Stimulated activated memory B cell treated with anti-CD40 and anti-IgM and Interleukin-4, amounts not matched to agents 10 μg/mL and 1 μg/mL and 100 μg/mL, for 72 hours (primary cell): ENCODE results near the gene ZEB1.

ENCODE experiments used
- ATAC-seq: fragments of 150-1000 bp; cut with Tn5 transposase; 2 replicates; pipeline ENCODE4 v1.10.0; 2021
- H3K27ac Mint-ChIP-seq: one replicate; pipeline ENCODE4 v1.8.0; 2022; ENCODE audit warnings: mild to moderate bottlenecking, mixed read lengths
- H3K27me3 Mint-ChIP-seq: one replicate; pipeline ENCODE4 v1.8.0; 2022; ENCODE audit warnings: mixed read lengths
- H3K36me3 Mint-ChIP-seq: one replicate; pipeline ENCODE4 v1.8.0; 2022; ENCODE audit warnings: mixed read lengths
- H3K4me1 Mint-ChIP-seq: one replicate; pipeline ENCODE4 v1.8.0; 2022; ENCODE audit warnings: mixed read lengths
- H3K4me3 Mint-ChIP-seq: one replicate; pipeline ENCODE4 v1.8.0; 2022; ENCODE audit warnings: mild to moderate bottlenecking, moderate library complexity, mixed read lengths
- H3K9me3 Mint-ChIP-seq: one replicate; pipeline ENCODE4 v1.8.0; 2022; ENCODE audit warnings: mixed read lengths

The ZEB1 gene

DNA sequence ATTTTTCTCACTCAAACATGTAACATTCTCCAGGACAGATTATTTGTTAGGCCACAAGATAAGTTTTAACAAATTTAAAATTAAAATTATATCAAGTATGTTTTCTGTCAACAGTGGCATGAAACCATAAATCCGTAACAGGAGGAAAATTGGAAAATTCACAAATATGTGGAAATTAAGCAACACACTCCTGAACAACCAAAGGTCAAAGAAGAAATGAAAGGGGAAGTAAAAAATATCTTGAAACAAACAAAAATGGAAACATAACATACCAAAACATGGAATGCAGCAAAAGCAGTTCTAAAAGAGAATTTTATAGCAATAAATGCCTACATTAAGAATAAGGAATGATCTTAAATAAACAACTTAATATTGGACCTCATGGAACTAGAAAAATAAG lies 147.3 kb downstream of the ZEB1 start:
- peaks cover 35% of the 10 kb centered on the region for H3K9me3 Mint-ChIP-seq
- H3K36me3 Mint-ChIP-seq = peaks cover 74% of the 10 kb centered on the region
- no peak for ATAC-seq
- no peak overlapping the region for H3K4me3 Mint-ChIP-seq
- H3K4me1 Mint-ChIP-seq = no peaks in the 10 kb centered on the region
- H3K27me3 Mint-ChIP-seq = no peaks in the 10 kb centered on the region
- no peak overlapping the region for H3K27ac Mint-ChIP-seq

DNA sequence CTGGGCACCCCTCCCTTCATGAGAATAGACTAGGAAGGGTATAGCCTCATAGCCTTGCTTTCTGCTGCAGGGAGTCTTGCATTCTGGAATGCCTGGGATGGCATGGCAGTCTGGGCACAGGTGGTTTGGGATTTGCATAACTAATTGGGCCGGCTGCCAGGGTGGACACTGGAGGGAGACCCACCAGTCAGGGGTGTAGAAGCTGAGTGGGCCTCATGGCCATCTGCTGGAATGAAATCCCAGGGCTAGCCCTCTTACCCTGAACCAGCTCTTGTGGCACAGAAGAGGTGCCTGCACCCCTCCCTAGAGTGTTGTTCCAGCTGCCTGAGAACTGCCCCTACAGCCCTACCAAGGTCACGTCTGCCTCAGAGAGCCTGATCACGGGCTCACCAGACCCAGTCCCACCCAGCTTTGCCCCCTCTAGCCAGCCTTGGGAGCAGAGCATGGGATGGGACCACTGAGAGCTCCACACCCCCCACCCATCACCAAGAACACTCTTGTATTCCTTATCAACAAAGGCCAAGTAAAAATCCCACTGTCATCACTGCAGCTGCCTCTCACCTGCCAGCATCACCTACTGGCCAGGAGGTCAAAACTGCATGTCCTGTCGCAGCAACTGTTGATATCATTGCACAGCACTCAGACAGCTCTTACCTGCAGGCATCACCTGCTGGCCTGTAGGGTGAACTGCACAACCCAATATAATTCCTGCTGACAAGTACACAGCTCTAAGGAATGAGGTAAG lies 148.9 kb downstream of the ZEB1 start:
- Mint-ChIP-seq H3K27me3 (no peaks in the 10 kb centered on the region), H3K27ac (no peak overlapping the region)

DNA sequence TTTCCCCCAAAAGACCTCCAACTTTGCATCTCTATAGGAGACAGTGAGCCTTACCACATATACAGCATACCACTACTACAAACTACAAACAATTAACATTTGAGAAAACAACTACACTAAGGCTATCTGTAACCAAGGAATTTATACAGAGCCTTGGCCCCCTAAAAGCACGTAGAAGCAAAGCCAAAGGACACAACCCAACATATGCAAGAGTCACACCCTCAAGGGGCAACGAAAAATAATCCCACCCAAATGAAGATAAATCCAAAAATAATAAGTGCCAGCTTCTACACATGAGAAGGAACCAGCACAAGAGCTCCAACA lies 149.5 kb downstream of the ZEB1 start:
- peaks cover 17% of the 10 kb centered on the region for H3K9me3 Mint-ChIP-seq
- H3K4me3 Mint-ChIP-seq = no peak overlapping the region
- no peak for ATAC-seq
- no peak overlapping the region for H3K27ac Mint-ChIP-seq
- peaks cover 57% of the 10 kb centered on the region for H3K36me3 Mint-ChIP-seq
- H3K4me1 Mint-ChIP-seq = no peaks in the 10 kb centered on the region
- no peaks in the 10 kb centered on the region for H3K27me3 Mint-ChIP-seq

More for the DNA sequence above, 148.9 kb downstream of the ZEB1 start:
- Mint-ChIP-seq H3K9me3 (peaks cover 22% of the 10 kb centered on the region), H3K36me3 (peaks cover 62% of the 10 kb centered on the region), H3K4me3 (no peak overlapping the region), H3K4me1 (no peaks in the 10 kb centered on the region)
- ATAC-seq = no peak

DNA sequence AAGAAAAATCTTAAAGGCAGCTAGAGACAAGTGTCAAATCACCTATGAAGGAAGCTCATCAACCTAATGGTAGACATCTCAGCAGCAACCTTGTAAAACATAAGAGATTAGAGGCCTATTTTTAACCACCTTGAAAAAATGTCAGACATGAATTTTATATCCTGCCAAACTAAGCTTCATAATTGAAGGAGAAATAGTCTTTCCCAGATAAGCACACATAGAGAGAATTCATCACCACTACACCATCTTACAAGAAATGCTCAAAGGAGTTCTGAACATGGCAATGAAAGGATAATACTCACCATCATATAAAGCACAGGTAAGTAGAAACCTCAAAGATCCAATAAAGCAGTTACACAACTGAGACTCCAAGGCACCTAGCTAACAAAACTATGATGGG lies 156.5 kb downstream of the ZEB1 start:
- H3K27me3 Mint-ChIP-seq = no peaks in the 10 kb centered on the region
- ATAC-seq = no peak
- no peaks in the 10 kb centered on the region for H3K4me1 Mint-ChIP-seq
- H3K9me3 Mint-ChIP-seq = peaks cover 8% of the 10 kb centered on the region
- H3K4me3 Mint-ChIP-seq = no peak overlapping the region
- no peak overlapping the region for H3K27ac Mint-ChIP-seq
- peaks cover 41% of the 10 kb centered on the region for H3K36me3 Mint-ChIP-seq

DNA sequence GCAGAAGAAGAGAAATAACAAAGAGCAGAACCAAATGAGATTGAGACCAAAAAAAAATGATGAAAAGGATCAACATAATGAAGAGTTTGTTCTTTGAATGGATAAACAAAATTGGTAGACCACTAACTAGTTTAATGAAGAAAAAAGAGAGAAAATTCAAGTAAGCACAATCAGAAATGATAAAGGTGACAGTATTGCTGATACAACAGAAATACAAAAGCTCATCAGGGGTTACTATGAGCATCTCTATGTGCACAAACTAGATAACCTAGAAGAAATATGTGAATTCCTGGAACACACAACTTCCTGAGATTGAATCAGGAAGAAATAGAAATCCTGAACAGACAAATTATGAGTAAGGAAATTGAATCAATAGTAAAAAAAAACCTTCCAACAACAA lies 157.1 kb downstream of the ZEB1 start:
- Mint-ChIP-seq H3K27ac (no peak overlapping the region), H3K4me3 (no peak overlapping the region), H3K36me3 (peaks cover 41% of the 10 kb centered on the region), H3K4me1 (no peaks in the 10 kb centered on the region), H3K9me3 (peaks cover 8% of the 10 kb centered on the region), H3K27me3 (no peaks in the 10 kb centered on the region)
- no peak for ATAC-seq

DNA sequence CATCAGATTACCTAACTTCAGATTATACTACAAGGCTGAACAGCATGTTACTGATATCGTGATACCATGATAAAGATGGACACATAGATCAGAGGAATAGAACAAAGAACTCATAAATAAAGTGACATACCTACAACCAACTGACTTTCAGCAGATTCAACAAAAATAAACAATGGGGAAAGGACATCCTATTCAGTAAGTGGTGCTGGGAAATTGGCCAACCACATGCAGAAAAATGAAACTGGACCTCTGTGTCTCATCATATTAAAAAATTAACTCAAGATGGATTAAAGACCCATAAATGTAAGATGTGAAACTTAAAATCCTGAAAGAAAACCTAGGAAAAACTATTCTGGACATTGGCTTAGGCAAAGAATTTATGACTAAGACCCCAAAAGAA lies 158.6 kb downstream of the ZEB1 start:
- ATAC-seq = no peak
- Mint-ChIP-seq H3K36me3 (peaks cover 37% of the 10 kb centered on the region), H3K4me3 (no peak overlapping the region), H3K9me3 (peaks cover 10% of the 10 kb centered on the region), H3K27ac (no peak overlapping the region), H3K27me3 (no peaks in the 10 kb centered on the region), H3K4me1 (no peaks in the 10 kb centered on the region)

DNA sequence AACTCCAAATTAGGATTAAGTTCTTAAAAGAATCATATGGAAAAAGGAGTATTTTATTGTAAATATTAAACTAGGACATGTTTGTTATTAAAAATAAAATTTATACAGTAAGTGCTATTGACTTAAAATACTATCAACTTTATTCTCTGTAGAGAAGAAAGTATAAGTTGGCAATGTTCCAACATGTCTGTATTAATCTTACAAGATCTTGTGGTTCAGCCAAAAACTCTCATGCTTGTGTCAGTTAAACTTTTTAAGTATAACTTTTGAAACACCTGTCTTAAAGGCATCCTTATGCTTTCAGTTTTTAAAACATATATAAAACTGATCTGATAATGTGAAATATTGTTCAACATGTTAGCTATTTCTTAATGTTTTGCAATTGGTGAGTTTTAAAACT lies 160.7 kb downstream of the ZEB1 start:
- Mint-ChIP-seq H3K9me3 (peaks cover 10% of the 10 kb centered on the region), H3K27ac (no peak overlapping the region), H3K4me1 (no peaks in the 10 kb centered on the region), H3K27me3 (no peaks in the 10 kb centered on the region), H3K36me3 (peaks cover 46% of the 10 kb centered on the region), H3K4me3 (no peak overlapping the region)
- ATAC-seq = no peak

DNA sequence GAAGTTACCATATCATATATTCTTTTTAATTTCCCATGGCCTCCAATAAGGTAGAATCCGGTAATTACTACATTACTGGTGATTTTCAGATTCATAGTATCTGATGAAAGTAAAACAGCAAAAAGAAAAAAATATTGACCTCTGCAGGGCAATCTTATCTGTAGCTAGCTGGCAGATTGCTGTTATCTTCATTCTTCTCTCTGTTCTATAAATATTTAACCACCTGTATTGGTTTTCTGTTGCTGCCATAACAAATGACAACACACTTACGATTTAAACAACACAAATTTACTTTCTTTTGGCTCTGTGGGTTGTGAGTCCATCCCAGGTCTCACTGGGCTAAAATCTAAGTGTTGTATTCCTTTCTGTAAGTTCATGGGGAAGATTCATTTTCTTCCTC lies 164.5 kb downstream of the ZEB1 start:
- no peaks in the 10 kb centered on the region for H3K4me1 Mint-ChIP-seq
- no peaks in the 10 kb centered on the region for H3K27me3 Mint-ChIP-seq
- peaks cover 31% of the 10 kb centered on the region for H3K36me3 Mint-ChIP-seq
- H3K9me3 Mint-ChIP-seq = peaks cover 10% of the 10 kb centered on the region
- H3K27ac Mint-ChIP-seq = no peak overlapping the region
- no peak overlapping the region for H3K4me3 Mint-ChIP-seq
- ATAC-seq = no peak

DNA sequence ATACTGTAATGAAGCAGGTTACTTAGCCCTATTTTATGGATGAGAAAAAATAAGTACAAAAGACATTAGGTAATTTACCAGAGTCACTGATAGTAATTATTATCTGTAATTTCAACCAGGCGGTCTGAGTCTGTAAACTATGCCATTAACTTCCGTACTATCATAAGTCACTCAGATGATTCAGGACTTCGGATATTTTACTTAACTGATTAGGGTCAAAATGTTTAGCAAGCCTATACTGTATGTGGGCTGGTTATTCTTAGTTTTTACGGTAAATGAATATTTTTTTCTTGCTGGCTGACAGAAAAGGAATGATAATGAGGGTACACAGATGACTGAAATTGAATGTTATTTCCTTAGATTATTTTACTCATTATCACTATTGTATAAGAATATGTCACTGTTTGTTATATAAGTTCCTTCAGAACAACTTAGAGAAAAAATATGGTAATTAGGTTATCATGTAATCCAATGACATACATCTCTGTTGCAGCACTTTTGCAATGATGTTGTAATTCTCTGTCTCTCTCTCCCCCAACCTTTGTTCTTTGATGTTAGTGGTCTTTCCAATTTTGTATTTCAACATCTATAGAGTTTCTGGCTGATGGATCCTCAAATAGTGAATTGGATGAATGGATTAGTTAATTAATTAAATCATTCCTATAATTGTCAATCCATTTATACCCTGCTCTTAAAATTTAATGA lies 165.6 kb downstream of the ZEB1 start:
- no peak overlapping the region for H3K4me3 Mint-ChIP-seq
- H3K9me3 Mint-ChIP-seq = peaks cover 18% of the 10 kb centered on the region
- no peak overlapping the region for H3K27ac Mint-ChIP-seq
- H3K4me1 Mint-ChIP-seq = no peaks in the 10 kb centered on the region
- H3K27me3 Mint-ChIP-seq = no peaks in the 10 kb centered on the region
- peaks cover 39% of the 10 kb centered on the region for H3K36me3 Mint-ChIP-seq
- no peak for ATAC-seq

DNA sequence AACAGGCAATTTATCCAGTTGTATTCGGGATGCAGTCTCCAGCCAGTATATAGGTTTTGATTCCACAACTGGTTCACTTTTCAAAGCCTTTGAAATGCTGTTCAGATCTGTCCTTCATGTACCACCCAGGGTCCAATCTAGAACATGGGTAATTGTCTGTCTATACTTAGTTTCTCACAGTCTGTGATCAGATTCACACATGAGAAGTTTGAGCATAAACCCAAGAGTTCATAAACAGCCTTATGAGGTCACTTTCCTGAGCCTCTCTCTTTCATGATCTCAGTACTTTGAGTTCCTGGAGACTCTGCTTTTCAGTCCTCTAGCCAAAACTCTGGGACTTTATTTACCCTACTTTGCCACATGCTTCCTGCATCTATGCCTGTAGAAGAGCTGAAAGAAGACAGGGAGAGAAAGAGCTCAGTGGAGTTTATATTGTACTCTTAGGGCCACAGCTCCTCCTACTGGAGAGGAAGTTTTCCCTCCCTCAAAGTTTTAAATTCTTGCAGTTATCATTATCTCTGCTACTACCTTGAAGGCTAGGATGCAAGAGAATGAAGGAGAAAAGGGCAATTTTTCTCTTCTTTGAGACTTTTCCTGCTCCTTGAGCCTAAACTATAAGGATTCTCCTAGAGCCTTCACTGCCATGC lies 172.0 kb downstream of the ZEB1 start:
- H3K27ac Mint-ChIP-seq = no peak overlapping the region
- H3K4me3 Mint-ChIP-seq = no peak overlapping the region
- no peak for ATAC-seq
- peaks cover 48% of the 10 kb centered on the region for H3K36me3 Mint-ChIP-seq
- peaks cover 14% of the 10 kb centered on the region for H3K9me3 Mint-ChIP-seq
- H3K4me1 Mint-ChIP-seq = no peaks in the 10 kb centered on the region
- H3K27me3 Mint-ChIP-seq = no peaks in the 10 kb centered on the region

DNA sequence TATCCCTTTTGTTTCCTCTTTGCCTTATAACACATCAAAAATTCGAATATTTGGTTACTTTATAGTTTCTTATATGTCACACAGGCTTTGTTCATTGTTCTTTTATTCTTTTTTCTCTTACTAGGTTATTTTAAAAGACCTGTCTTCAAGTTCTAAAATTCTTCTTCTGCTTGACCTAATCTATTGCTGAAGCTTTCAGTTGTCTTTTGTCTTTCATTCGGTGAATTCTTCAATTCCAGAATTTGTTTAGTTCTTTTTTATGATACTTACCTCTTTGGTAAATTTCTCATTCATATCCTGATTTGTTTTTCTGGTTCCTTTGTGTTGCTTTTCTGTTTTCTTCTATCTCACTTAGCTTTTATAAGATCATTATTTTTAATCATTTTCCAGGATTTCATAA lies 188.4 kb downstream of the ZEB1 start:
- Mint-ChIP-seq H3K4me3 (no peak overlapping the region), H3K9me3 (peaks cover 39% of the 10 kb centered on the region), H3K27ac (no peak overlapping the region), H3K27me3 (no peaks in the 10 kb centered on the region), H3K36me3 (peaks cover 79% of the 10 kb centered on the region), H3K4me1 (peaks cover 6% of the 10 kb centered on the region)
- ATAC-seq = no peak

DNA sequence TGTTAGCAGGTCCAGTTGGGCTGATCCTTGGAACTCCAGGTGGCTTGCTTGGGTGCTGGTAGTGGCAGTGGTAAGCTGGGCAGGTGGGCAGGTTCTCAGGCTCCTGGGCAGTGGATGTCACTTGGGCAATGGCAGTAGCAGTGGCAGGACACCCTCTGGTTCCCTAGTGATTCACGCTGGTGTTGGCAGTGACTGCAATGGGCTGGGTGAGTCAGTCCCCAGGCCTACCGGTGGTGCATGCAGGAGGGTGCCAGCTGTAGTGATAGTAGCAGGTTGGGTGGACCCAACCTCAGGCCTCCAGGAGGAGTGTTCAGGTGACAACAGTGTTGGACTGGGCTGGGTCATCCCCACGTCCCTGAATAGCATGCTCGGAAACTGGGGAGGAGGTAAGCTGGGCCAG lies 189.2 kb downstream of the ZEB1 start:
- H3K4me1 Mint-ChIP-seq = peaks cover 6% of the 10 kb centered on the region
- H3K9me3 Mint-ChIP-seq = peaks cover 39% of the 10 kb centered on the region
- no peak for ATAC-seq
- no peaks in the 10 kb centered on the region for H3K27me3 Mint-ChIP-seq
- H3K27ac Mint-ChIP-seq = no peak overlapping the region
- H3K4me3 Mint-ChIP-seq = no peak overlapping the region
- peaks cover 72% of the 10 kb centered on the region for H3K36me3 Mint-ChIP-seq

DNA sequence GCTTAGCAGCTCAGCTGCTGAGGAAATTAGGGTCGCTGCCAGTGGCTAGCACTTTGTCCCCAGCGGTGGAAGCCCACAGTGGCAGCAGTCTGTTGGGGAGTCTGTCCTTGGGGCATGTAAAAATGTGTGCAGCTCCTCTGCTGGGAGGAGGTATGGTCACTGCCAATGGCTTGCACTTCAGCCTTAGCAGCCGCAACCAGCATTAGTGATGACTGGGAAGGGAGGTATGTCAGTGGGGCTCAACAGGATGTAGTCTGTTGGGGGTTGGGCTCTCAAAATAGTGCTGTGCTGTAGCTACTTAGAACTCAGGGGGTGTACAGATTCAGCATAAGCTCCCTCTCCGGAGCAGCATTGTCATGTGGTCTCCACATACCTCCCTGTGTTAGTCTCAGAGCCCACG lies 189.9 kb downstream of the ZEB1 start:
- peaks cover 66% of the 10 kb centered on the region for H3K36me3 Mint-ChIP-seq
- no peak overlapping the region for H3K4me3 Mint-ChIP-seq
- H3K4me1 Mint-ChIP-seq = peaks cover 6% of the 10 kb centered on the region
- no peak for ATAC-seq
- H3K27ac Mint-ChIP-seq = no peak overlapping the region
- no peaks in the 10 kb centered on the region for H3K27me3 Mint-ChIP-seq
- peaks cover 38% of the 10 kb centered on the region for H3K9me3 Mint-ChIP-seq

DNA sequence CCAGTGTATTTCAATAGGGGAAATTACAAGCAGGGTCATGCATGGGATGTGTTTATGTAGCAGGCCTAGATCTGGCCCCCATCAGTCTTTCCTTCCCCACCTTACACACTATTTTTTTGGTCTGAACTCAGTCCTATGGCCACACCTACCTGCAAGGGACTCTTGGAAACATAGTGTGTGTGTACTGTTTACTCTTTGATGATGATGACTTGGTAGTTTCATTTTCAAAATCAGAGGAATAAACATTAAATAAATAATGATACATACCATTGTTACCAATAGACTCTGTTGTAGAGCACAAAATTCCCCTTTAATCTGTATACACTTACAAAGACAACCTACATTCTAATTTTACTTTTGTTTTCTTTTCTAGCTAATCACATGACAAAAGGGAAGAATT lies 191.0 kb downstream of the ZEB1 start:
- Mint-ChIP-seq H3K4me1 (peaks cover 6% of the 10 kb centered on the region), H3K4me3 (no peak overlapping the region), H3K27me3 (no peaks in the 10 kb centered on the region), H3K27ac (no peak overlapping the region), H3K9me3 (peaks cover 28% of the 10 kb centered on the region), H3K36me3 (peaks cover 63% of the 10 kb centered on the region)
- no peak for ATAC-seq

DNA sequence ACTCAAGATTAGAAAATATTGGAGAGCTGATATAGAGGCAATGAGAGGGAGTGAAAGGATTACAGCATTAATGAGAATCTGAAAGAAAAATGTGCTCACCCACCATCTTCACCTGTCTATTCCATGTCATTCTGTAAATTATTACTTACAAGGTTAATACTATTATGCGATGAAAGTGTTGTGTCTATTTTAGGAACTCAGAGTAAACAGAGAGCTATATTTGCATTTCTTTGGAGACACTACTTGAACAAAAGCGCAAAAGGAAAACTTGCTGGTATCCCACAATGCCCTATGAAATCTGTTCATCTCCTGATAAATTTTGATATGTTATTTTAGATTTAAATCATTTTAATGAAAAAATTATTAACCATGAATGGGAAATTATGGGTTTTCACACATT lies 196.1 kb downstream of the ZEB1 start:
- H3K4me3 Mint-ChIP-seq = no peak overlapping the region
- no peaks in the 10 kb centered on the region for H3K27me3 Mint-ChIP-seq
- H3K27ac Mint-ChIP-seq = no peak overlapping the region
- ATAC-seq = no peak
- no peaks in the 10 kb centered on the region for H3K9me3 Mint-ChIP-seq
- H3K4me1 Mint-ChIP-seq = no peaks in the 10 kb centered on the region
- H3K36me3 Mint-ChIP-seq = peaks cover 24% of the 10 kb centered on the region

DNA sequence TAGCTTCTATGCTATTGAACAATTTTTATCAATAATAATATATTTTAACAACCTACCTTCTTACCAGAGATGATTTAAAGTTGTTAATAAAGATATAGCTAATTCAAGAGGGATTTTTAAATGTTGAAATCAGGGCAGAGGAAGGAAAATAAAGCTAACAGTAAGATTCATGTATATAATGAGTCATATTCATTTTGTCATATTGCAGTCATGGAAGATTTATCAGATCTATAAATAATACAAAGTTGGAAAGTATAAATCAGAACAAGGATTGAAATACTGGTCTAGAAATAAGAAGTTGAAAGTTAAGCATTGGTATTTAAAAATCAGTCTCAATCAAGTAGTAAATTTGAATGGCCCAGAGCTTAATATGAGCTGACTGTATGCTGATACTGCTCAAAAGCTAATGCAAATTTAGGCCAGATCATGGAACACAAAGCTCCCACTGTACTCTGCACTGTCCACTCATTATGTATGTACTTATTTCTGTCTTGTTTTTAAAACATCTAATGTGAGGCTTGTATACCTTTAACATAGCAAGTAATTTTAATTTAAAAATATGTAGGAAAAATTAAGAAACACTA lies 196.9 kb downstream of the ZEB1 start:
- no peaks in the 10 kb centered on the region for H3K9me3 Mint-ChIP-seq
- no peak overlapping the region for H3K4me3 Mint-ChIP-seq
- H3K4me1 Mint-ChIP-seq = no peaks in the 10 kb centered on the region
- no peaks in the 10 kb centered on the region for H3K27me3 Mint-ChIP-seq
- H3K27ac Mint-ChIP-seq = no peak overlapping the region
- H3K36me3 Mint-ChIP-seq = peaks cover 24% of the 10 kb centered on the region
- no peak for ATAC-seq
